Measurements from ENCODE around the gene AGBL3. TPM values are rescaled to one million over a fixed set of nuclear protein-coding genes. Genes with fewer than 3 reads are reported as not detected.

AGBL3 gene
- polyA plus RNA-seq, 4 donors: 6.3 to 21.3 (median 11.6) TPM

DNA sequence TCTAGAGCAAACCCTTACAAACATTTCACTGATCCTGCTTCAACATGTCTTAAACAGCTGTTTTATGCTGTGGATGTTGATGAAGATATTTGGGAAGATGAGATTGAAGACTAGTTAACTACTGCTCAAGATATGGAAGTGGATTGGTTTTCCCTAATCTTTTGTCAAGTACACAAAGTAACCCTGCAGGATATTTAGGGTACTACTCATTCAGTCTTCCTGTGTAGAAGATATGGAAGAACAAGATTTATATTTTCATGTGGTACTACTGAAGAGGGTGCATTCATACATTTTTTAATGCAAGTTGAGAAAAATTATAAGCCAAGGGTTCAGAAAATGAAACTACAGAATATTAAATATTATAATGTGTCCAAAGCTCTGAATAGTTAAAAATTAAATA lies 143.3 kb downstream of the AGBL3 start:
- no peak for DNase-seq (ENCODE audit: low read depth in 4 of 4, low spot score in 2 of 4)

GRCh38 chr7:135143885-135144668 lies 157.8 kb downstream of the AGBL3 start:
- no peak for DNase-seq (ENCODE audit: low read depth in 4 of 4, low spot score in 2 of 4)

GRCh38 chr7:135147341-135147898 lies 161.1 kb downstream of the AGBL3 start:
- DNase-seq (ENCODE audit: low read depth in 4 of 4, low spot score in 2 of 4): no peak

GRCh38 chr7:135147899-135148721 lies 161.8 kb downstream of the AGBL3 start, which contains the start of gene TMEM140:
TMEM140 (plus strand) TSS chr7:135148072; CDS start chr7:135164442, 16,370 bp downstream.
- no peak for DNase-seq (ENCODE audit: low read depth in 4 of 4, low spot score in 2 of 4)

- no peak for DNase-seq (ENCODE audit: low read depth in 4 of 4, low spot score in 2 of 4)
These were observed 163.9 kb downstream of the AGBL3 start for GRCh38 chr7:135150072-135150782.

GRCh38 chr7:135151132-135151531 lies 164.8 kb downstream of the AGBL3 start:
- no peak for DNase-seq (ENCODE audit: low read depth in 4 of 4, low spot score in 2 of 4)

DNA sequence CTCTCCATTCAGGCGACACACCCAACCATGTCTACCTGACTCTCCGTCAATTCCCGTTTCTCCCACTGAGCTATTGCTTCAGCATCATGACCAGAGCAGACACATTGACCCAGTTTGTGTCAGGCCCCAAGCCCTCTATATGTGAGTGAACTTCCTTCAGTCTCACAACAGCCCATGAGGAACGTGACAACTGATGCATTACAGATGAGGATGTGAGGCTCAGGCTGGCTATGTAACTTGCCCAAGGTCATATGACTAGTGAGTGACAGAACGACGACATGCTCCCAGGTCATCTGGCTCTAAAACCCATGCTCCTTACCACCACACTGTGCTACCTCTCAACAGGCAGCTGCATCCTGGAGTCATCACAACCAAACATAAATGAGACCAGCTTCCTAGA lies 165.2 kb downstream of the AGBL3 start:
- DNase-seq (ENCODE audit: low read depth in 4 of 4, low spot score in 2 of 4): no peak

GRCh38 chr7:135152442-135152841 lies 166.1 kb downstream of the AGBL3 start:
- no peak for DNase-seq (ENCODE audit: low read depth in 4 of 4, low spot score in 2 of 4)

GRCh38 chr7:135154734-135155133 lies 168.4 kb downstream of the AGBL3 start:
- DNase-seq (ENCODE audit: low read depth in 4 of 4, low spot score in 2 of 4): no peak

DNA sequence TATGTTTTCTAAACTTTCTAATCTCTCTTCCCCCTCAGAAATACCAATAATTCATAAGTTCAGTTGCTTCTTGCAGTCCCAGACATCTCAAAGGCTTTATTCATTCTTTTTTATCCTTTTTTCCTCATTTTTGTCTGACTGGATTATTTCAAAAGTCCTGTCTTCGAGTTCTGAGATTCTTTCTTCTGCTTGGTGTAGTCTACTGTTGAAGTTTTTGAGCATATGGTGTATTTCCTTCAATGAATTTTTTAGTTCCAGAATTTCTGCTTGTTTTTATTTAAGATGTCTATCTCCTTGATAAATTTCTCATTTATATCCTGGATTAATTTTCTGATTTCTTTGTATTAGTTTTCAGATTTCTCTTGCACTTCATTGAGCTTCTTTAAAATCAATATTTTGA lies 170.0 kb downstream of the AGBL3 start:
- DNase-seq (ENCODE audit: low read depth in 4 of 4, low spot score in 2 of 4): no peak

DNA sequence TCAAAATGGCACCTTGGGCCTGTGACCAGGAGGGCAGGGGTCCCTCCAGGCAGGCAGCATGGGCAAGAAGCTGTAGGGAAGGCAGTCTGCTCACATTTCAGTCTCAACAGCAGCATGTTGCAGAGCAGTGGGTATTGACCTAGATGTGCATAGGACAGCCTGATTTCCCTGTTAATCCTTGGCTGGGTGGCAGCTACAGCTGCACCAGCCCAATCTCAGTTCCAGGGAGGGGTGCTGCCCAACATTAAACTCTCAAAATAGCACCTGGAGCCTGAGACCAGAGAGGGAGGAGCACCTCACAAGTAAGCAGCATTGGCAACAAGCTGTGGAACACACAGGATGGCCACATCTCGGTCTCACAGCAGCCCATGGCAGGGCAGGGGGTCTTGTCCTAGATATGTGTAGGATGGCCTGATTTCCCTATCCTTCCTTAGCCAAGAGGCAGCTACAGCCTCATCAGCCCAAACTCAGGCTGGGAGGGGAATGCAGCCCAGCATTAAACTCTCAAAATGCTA lies 171.9 kb downstream of the AGBL3 start:
- no peak for DNase-seq (ENCODE audit: low read depth in 4 of 4, low spot score in 2 of 4)

- DNase-seq (ENCODE audit: low read depth in 4 of 4, low spot score in 2 of 4): no peak
These were observed 172.6 kb downstream of the AGBL3 start for GRCh38 chr7:135158874-135159273.

GRCh38 chr7:135159359-135160085 lies 173.2 kb downstream of the AGBL3 start:
- no peak for DNase-seq (ENCODE audit: low read depth in 4 of 4, low spot score in 2 of 4)

DNA sequence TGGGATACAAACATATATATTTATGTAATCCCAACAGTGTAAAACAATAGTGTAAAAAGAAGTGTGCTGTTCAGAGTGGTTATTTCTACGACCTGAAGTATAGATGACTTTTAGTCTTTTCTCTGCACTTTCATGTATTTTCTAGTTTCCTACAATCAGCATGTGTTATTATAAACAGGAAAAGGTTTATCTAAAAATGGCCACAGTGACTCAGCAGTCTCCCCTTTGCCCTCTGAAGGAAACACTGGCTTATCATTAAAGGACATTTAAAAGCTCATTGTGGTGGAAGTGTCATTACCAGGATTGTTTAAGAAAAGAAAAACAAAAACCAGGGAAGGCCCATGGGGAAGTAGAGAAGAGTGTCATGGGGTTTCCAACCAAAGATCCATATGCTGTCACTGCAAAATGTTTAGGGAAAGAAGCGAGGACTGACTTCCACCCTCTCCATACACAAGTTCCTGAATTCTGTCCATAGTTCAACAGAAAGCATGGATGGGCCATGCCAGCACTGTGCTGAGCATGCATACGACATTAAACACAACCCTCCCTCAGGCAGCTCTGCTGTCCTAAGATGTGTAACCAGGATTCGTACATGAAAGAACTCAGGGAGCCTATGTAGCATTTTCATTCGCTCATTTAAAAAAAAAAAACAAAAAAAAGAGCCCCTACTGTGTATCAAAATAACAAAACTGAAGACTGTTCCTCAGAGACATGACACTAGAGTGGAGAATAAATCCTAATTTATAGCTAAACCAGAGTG lies 174.0 kb downstream of the AGBL3 start:
- DNase-seq (ENCODE audit: low read depth in 4 of 4, low spot score in 2 of 4): no peak

DNA sequence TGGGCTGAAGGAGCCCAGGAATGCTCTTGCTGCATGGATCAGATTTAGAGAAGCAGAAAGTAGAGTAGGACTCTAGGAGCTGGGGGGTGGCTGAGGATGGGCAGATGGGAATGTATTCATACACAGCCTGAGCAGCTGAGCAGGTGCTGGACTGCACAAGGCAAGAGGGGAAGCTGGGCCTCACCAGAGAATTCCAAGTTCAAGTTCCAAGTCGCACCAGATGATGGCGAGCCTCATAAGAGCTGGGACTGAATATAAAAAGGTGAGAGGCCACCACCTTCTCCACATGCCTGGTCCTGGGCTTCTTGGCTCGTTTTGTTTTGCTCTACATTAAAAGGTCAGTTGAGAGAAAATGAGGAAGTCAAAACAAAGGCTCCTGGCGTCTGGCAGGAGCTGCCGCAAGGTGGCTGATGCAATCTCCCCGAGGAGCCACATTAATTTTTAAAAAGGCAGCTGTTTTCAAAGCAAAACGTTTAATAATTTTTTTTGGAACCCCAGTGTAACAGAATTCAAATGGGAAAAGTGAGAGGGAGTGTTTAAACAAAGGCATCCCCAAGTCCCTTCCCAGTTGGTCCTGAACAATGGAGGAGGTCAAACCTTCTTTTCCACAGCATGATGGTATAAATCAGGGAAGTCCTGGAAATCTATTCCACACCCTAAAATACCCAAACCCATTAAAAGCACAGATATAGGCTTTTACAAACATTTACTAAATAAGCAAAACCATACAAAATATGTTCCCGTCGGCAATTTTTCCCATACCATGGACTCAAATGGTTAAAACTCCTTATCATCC lies 174.7 kb downstream of the AGBL3 start:
- DNase-seq (ENCODE audit: low read depth in 4 of 4, low spot score in 2 of 4): no peak

- DNase-seq (ENCODE audit: low read depth in 4 of 4, low spot score in 2 of 4): no peak
These were observed 175.4 kb downstream of the AGBL3 start for GRCh38 chr7:135161669-135162068.

DNA sequence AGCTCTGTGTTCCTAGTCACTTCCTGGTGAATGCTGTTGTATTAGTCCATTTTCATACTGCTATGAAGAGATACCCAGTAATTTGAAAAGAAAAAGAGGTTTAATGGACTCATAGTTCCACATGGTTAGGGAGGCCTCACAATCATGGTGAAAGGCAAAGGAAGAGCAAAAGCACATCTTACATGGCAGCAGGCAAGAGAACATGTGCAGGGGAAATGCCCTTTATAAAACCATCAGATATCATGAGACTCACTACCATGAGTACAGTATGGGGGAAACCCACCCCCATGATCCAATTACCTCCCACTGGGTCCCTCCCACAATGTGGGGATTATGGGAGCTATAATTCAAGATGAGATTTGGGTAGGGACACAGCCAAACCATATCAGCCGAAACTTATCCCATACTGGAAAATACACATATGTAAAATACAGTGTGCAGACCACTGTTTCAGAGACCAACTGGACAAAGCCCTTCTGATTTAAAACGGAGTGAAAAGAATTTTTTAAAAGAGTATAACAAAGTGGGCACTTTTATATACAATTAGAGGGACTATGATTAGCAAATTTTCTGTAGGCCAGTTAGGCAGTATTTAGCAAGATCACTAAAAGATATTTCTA lies 176.2 kb downstream of the AGBL3 start:
- no peak for DNase-seq (ENCODE audit: low read depth in 4 of 4, low spot score in 2 of 4)
